Activated CD4-positive, alpha-beta T cell treated with anti-CD3 and anti-CD28 coated beads, Interleukin-2, amount 10 ng/mL, durations not matched to agents 24 days and 14 days (primary cell): ENCODE measurements around the gene RABGEF1. TPM values are rescaled to one million over a fixed set of nuclear protein-coding genes. Genes with fewer than 3 reads are reported as not detected.
"Not testable (repeated sequence)": the region's sequence is repeated elsewhere in the genome, so short reads cannot be mapped to it uniquely, and the experiment has no call there.

ENCODE experiments used
- DNase-seq: peaks from one replicate; pipeline ENCODE4 v3.0.0; 2022
- H3K27ac Mint-ChIP-seq: one replicate; pipeline ENCODE4 v1.8.0; 2022; ENCODE audit warnings: mild to moderate bottlenecking, mixed read lengths
- H3K27me3 Mint-ChIP-seq: one replicate; pipeline ENCODE4 v1.8.0; 2022; ENCODE audit warnings: mixed read lengths
- H3K36me3 Mint-ChIP-seq: one replicate; pipeline ENCODE4 v1.8.0; 2022; ENCODE audit warnings: low read depth, mild to moderate bottlenecking, mixed read lengths
- H3K4me1 Mint-ChIP-seq: one replicate; pipeline ENCODE4 v1.8.0; 2021; ENCODE audit warnings: mixed read lengths
- H3K4me3 Mint-ChIP-seq: one replicate; pipeline ENCODE4 v1.8.0; 2022; ENCODE audit warnings: mild to moderate bottlenecking, moderate library complexity, mixed read lengths
- H3K9me3 Mint-ChIP-seq: one replicate; pipeline ENCODE4 v1.8.0; 2021; ENCODE audit warnings: mixed read lengths
- intact Hi-C: fragments of 100-400 bp; cut with micrococcal nuclease; formaldehyde crosslinking; loops from one replicate; pipeline ENCODE4 v1.15.1; 2023
- total RNA-seq: library from RNA; stranded (reverse); gene quantifications from 2 replicates; pipeline ENCODE4 v1.2.3, GENCODE V29; 2022

Gene RABGEF1
- total RNA-seq, 1 donor from 2014 or later, result 23.8 TPM

- H3K4me1 Mint-ChIP-seq, result peaks cover 21% of the 10 kb centered on the region
- intact Hi-C loops, DNase-seq, H3K27me3 Mint-ChIP-seq, H3K27ac Mint-ChIP-seq, H3K4me3 Mint-ChIP-seq, H3K9me3 Mint-ChIP-seq: not testable (repeated sequence)
- H3K36me3 Mint-ChIP-seq, result peaks cover 18% of the 10 kb centered on the region
Observed at GRCh38 chr7:66763633-66764355, 23.3 kb downstream of the RABGEF1 start.

DNA sequence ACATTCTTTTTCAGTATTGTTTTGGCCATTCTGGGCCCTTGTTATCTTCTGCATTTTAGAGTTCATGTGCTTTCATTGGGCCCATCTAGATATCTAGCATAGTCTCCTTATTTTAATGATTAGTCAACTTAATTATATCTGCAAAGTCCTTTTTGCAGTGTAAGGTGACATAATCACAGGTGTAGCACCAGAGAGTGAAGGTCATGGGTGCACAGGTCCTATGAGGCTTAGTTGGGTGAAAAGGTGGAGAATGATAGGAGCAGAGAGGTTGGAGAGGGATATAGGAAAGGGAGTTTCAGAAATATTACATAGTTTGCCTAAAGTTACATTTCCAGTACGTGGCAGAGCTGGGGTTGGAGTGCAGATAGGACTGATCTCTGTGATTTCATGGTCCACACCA lies 24.4 kb downstream of the RABGEF1 start:
- H3K4me3 Mint-ChIP-seq, intact Hi-C loops, DNase-seq, H3K9me3 Mint-ChIP-seq, H3K27me3 Mint-ChIP-seq, H3K27ac Mint-ChIP-seq: not testable (repeated sequence)
- Mint-ChIP-seq H3K4me1 (peaks cover 21% of the 10 kb centered on the region), H3K36me3 (peaks cover 17% of the 10 kb centered on the region)

DNA sequence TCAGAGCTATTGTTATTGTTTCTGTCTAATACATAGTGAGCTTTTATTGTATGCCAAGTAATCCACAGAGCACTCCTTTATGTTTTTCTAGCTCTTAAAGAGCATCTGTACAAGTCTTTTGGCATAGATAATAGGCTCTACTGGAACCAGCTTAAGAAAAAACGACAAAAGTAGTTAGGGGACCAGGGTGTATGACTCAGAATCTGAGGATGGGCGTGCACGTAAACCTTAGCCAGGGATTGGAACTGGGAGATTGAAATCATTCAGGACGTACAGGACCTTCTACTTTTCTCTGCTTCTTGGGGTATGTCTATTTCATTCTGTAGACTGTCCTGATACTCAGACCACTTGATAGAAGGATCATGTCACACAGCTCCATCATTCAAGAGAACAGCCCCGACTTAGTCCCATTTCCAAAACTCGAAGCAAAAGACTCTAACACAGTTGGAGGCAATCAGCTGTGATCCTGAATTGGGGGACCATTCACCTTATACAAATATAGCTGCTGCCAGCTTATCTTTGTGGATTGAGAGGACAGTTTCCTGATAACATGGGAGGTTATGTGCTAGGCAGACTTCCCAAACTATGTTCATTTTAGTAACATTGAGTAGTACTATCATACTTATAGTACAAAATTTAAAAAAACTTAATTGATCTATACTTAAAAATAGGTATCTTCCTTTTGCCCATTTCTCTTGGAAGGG lies 24.9 kb downstream of the RABGEF1 start:
- H3K4me1 Mint-ChIP-seq, result peaks cover 21% of the 10 kb centered on the region
- H3K27me3 Mint-ChIP-seq, H3K9me3 Mint-ChIP-seq, H3K27ac Mint-ChIP-seq, DNase-seq, H3K4me3 Mint-ChIP-seq, intact Hi-C loops: not testable (repeated sequence)
- H3K36me3 Mint-ChIP-seq, result peaks cover 17% of the 10 kb centered on the region

DNA sequence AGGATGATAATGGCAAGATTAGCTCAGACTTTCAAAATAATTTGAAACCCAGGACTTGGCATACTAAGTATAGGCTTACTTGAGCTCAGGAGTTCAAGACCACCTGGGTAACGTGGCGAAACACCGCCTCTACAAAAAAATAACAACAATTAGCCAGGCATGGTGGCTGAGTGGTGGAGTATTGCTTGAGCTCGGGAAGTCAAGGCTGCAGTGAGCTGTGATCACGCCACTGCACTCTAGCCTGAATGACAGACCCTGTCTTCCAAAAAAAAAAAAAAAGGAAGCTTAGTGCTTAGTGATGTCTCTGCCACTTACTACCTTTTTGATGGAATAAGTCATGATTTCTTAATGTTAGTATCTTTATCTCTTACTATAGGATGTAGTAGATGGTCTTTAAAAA lies 25.5 kb downstream of the RABGEF1 start:
- Mint-ChIP-seq H3K9me3 (peaks cover 6% of the 10 kb centered on the region), H3K36me3 (peaks cover 19% of the 10 kb centered on the region), H3K4me3 (no peak overlapping the region), H3K27ac (no peak overlapping the region), H3K4me1 (peaks cover 21% of the 10 kb centered on the region), H3K27me3 (no peaks in the 10 kb centered on the region)
- DNase-seq, result no peak
- intact Hi-C loops, result no loop called here

GRCh38 chr7:66767486-66767885 lies 27.0 kb downstream of the RABGEF1 start:
- DNase-seq, intact Hi-C loops, H3K9me3 Mint-ChIP-seq, H3K27me3 Mint-ChIP-seq, H3K4me3 Mint-ChIP-seq, H3K27ac Mint-ChIP-seq: not testable (repeated sequence)
- Mint-ChIP-seq H3K4me1 (peaks cover 21% of the 10 kb centered on the region), H3K36me3 (peaks cover 26% of the 10 kb centered on the region)

DNA sequence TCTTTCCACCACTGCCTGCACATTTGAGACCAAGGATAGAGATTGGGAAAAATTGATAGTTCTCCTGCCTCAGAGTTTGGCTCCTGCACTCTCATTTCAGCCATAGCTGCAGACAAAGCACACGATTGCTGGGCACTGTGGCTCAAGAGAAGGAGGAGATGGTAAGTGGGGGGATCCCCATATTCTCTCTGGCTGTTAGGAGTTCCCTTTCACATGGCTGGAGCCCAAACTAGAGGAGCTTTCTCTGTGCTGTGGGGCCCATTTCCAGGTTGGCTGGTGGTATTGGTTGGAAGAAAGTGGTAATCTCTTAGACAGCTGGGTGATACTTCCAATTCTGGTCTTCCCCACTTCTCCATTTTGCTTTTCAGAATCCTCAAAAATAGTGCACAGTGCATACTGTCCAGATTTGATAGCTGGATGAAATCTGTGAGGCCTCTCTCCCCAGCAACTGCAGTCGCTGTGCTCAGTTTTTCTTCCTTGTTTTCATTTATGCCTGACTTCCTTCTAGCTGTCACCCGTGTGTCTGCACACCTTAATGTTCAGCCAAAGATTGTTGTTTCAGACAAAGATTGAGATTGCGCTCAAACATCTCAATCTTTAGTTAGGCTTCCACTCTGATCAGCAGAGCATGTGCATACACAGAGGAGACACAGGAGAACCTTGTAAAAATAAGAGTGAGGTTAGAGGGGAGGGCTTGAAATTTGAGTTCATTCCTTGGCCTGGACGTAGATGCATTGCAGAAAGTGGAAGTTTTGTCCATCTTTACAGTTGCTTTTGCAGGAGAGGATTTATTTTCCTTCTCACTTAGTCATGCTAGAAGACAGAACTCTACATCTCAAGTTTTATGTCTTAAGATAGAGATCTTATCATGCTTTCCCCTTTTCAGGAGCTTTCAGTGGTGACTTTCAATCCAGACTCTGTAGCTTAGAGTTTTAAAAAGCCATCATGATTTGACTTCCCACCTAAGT lies 28.6 kb downstream of the RABGEF1 start:
- H3K4me1 Mint-ChIP-seq, result peaks cover 21% of the 10 kb centered on the region
- H3K4me3 Mint-ChIP-seq, result no peak overlapping the region
- DNase-seq, result no peak
- H3K27me3 Mint-ChIP-seq, result no peaks in the 10 kb centered on the region
- no peaks in the 10 kb centered on the region for H3K9me3 Mint-ChIP-seq
- intact Hi-C loops, result no loop called here
- peaks cover 25% of the 10 kb centered on the region for H3K36me3 Mint-ChIP-seq
- H3K27ac Mint-ChIP-seq, result no peak overlapping the region

GRCh38 chr7:66769833-66770512 lies 29.4 kb downstream of the RABGEF1 start:
- no peaks in the 10 kb centered on the region for H3K27me3 Mint-ChIP-seq
- intact Hi-C loops, result no loop called here
- no peak for DNase-seq
- H3K4me1 Mint-ChIP-seq, result peaks cover 21% of the 10 kb centered on the region
- no peaks in the 10 kb centered on the region for H3K9me3 Mint-ChIP-seq
- H3K27ac Mint-ChIP-seq, result no peak overlapping the region
- H3K4me3 Mint-ChIP-seq, result no peak overlapping the region
- H3K36me3 Mint-ChIP-seq, result peaks cover 25% of the 10 kb centered on the region

DNA sequence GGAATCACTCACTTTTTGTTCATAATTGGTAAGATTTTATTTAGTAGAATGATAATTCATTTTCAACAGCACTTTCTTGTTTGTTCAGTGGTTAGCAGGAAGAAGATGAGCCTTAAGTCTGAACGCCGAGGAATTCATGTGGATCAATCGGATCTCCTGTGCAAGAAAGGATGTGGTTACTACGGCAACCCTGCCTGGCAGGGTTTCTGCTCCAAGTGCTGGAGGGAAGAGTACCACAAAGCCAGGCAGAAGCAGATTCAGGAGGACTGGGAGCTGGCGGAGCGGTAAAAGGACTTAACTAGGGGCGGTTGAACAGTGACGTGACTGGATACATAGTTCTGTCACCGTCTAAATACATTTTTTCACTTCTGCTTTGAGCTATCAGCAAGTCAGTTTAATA lies 31.3 kb downstream of the RABGEF1 start:
- no peak overlapping the region for H3K27ac Mint-ChIP-seq
- no peaks in the 10 kb centered on the region for H3K27me3 Mint-ChIP-seq
- peaks cover 21% of the 10 kb centered on the region for H3K4me1 Mint-ChIP-seq
- no peaks in the 10 kb centered on the region for H3K9me3 Mint-ChIP-seq
- H3K4me3 Mint-ChIP-seq, result no peak overlapping the region
- intact Hi-C loops, result no loop called here
- DNase-seq, result no peak
- peaks cover 39% of the 10 kb centered on the region for H3K36me3 Mint-ChIP-seq

GRCh38 chr7:66773744-66774143 lies 33.2 kb downstream of the RABGEF1 start:
- H3K27me3 Mint-ChIP-seq, H3K9me3 Mint-ChIP-seq, H3K4me3 Mint-ChIP-seq, H3K27ac Mint-ChIP-seq, intact Hi-C loops, DNase-seq: not testable (repeated sequence)
- H3K4me1 Mint-ChIP-seq, result peaks cover 12% of the 10 kb centered on the region
- H3K36me3 Mint-ChIP-seq, result peaks cover 39% of the 10 kb centered on the region

DNA sequence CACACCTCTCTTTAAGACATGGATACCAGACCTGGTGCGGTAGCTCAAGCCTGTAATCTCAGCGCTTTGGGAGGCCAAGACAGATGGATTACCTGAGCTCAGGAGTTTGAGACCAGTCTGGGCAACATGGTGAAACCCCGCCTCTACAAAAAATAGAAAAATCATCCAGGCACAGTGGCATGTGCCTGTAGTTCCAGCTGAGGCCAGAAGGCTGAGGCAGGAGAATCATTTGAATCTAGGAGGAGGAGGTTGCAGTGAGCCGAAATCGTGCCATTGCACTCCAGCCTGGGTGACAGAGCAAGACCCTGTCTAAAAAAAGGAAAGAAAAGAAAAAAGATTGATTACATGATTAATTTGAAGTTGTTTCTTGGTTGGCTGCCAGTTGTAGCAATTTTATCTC lies 35.9 kb downstream of the RABGEF1 start:
- H3K4me1 Mint-ChIP-seq, H3K9me3 Mint-ChIP-seq, H3K4me3 Mint-ChIP-seq, H3K27me3 Mint-ChIP-seq, DNase-seq, H3K27ac Mint-ChIP-seq: not testable (repeated sequence)
- peaks cover 43% of the 10 kb centered on the region for H3K36me3 Mint-ChIP-seq
- intact Hi-C loops, result loop anchor here (5.0 kb wide), 1 partner anchor 34 kb away; the partner anchor contains the start of gene RABGEF1

DNA sequence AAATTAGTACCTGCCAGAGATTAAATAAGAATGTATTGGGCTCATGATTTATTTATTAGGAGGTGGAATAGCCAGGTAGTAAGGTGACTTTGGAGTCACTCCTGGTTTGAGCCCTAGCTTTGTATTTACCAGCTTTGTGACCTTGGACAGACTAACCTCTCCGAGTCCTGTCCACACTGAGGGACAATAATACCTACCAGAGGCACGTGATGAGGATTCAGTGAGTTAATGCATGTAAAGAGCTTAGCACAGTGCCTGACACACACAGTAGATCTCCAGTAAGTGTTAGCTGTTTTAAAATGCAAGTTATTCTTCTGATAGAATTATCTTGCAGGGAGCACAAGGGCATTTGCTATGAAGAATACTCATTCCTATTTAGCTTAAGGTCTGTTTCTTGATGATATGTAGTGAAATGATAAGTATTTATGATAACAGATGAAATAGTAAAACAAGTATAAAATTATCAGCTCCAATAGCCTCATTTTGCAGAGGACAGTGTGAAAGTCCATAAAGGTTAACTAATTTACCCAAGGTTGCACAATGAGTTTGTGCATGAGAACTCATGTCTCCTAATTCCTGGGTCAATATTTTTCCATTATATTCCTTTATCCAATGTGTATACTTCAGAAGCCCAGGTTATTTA lies 36.4 kb downstream of the RABGEF1 start:
- H3K27ac Mint-ChIP-seq, result no peak overlapping the region
- intact Hi-C loops, result loop anchor here (5.0 kb wide), 1 partner anchor 35 kb away; the partner anchor contains the start of gene RABGEF1
- peaks cover 45% of the 10 kb centered on the region for H3K36me3 Mint-ChIP-seq
- no peak overlapping the region for H3K4me3 Mint-ChIP-seq
- no peak for DNase-seq
- H3K27me3 Mint-ChIP-seq, result no peaks in the 10 kb centered on the region
- H3K9me3 Mint-ChIP-seq, result no peaks in the 10 kb centered on the region
- H3K4me1 Mint-ChIP-seq, result peaks cover 10% of the 10 kb centered on the region

- Mint-ChIP-seq H3K9me3 (no peaks in the 10 kb centered on the region), H3K27me3 (no peaks in the 10 kb centered on the region), H3K4me1 (peaks cover 10% of the 10 kb centered on the region), H3K4me3 (no peak overlapping the region), H3K36me3 (peaks cover 46% of the 10 kb centered on the region), H3K27ac (no peak overlapping the region)
- DNase-seq, result no peak
- intact Hi-C loops, result loop anchor here (5.0 kb wide), 1 partner anchor 36 kb away; the partner anchor contains the start of gene RABGEF1
Observed at GRCh38 chr7:66778201-66778600, 37.7 kb downstream of the RABGEF1 start.
